DMS 273 (cell line): ENCODE results near the gene DAG1.

Source experiments
- DNase-seq: peaks from one replicate; lab custom pipeline; 2025; ENCODE audit not compliant: unreplicated experiment; lab: John Stamatoyannopoulos, UW

The DAG1 gene

DNA sequence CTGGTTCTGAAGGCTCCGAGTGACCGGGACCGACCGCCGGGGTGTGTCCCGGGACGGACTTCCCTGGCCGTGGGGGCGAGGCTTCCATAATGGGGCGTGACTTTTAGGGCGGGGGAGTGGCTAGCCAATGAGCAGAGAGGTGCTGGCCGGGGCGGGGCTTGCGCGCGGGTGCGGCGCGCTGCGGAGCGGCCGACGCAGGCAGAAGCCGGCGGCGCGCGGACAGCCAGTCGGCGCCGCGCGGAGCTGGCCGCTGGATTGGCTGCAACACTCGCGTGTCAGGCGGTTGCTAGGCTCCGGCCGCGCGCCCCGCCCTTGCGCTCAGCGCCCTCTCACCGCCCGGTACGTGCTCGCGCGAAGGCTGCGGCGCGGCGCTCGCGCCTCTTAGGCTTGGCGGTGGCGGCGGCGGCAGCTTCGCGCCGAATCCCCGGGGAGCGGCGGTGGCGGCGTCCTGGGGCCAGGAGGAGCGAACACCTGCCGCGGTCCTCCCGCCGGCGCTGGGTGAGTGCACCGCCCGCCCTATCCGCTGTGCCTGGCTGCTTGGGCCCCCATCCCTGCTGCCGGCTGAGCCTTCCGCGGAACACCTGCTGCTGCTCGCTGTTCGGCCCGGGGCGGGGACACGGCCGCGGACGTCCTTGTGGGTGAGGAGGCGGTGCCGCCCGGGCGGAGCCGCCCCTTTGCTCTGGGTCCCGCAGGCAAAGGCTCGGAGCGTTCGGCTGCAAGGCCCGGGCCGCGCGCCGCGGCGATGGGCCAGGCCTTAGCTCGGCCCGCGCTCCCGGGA, at the start of gene DAG1:
Gene DAG1 (plus strand): TSS at position 332 of the 778 bp plus-strand sequence. CDS start 40,268 bp downstream, outside the sequence.
- peak; percentile 97 for DNase-seq

DNA sequence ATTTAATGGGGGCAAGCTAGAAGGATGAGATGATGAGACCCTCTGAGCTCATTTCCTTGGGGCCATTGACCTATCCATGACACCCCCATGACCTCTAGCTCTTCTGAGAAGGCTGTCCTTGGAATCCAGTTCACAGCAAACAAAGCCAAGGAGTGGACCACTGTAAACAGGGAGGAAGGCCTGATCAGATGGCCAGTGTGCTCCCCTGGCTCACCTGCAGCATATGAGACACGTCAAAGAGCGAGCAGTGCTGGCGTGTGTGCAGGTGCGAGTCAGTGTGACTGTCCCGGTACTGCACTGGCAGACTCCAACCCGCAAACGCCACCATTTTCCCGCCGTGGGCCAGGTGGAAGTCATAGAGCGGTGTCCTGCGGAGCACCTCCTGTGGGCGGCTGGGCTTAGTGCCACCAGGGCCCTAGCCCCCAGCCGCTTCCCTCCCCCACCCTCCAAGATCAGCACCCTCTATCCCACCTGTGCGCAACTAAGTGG, 48.1 kb upstream of the DAG1 start:
- no peak for DNase-seq

DNA sequence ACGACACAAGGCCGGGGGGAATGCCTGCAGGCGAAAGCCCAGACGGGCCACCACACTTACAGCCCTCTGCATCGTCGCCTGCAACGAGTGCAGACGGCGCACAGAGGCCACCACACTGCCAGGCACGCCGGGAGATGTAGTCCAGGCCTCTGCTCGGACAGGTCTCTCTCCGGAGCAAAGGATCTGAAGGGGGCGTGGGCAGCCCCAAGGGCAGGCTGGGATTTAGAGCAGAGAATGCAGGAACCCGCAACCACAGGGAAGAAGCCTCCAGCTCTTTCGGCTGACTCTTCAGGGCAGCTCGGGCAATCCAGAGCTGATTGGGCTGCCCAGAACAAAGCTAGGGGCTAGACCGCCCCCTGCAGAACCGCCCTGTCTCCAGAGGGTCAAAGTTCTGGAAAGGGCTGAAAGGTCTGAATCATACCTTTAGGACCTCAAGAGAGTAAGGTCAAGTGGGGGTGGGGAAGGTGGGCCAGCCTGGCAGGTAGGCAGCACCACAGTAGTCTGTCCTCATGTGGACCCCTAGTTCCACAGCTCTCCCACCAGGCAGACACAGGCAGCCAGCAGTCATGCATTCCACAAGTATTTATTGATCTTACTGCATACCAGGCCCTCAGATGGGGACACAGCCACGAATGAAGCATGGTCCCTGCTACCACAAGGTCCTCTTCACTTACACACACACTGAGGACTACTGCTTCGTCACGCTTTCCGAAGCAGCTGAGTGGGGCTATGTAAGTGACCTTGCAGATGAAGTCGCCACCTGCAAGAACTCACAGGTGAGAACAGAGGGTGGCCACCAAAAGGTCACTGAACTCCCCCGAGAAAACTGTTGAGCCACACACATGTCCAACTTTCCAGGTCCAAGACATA, 47.5 kb upstream of the DAG1 start, which contains the start of gene AMT:
Gene AMT (minus strand): TSS at position 95 of the 870 bp plus-strand sequence. CDS start 23 bp downstream, at position 72.
- no peak for DNase-seq

DNA sequence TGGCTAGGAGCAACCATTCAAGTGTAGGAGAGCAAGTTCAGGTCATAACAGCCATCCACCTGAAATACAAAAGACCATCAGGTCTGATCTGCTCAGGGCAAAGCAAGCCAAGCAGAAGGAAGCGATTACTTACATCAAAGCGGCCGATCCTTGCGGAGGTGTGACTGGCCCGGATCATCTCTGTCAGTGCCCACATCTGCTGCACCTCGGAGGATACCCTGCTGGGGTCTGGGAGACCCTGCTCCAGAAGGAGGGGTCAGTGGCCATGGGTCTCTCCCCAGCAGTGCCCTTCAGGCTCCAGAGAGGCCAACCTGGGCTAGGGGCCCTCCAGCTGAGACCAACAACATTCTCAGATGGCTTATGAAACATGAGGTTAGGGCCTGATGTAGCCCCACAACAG, 45.3 kb upstream of the DAG1 start:
- DNase-seq, result no peak

DNA sequence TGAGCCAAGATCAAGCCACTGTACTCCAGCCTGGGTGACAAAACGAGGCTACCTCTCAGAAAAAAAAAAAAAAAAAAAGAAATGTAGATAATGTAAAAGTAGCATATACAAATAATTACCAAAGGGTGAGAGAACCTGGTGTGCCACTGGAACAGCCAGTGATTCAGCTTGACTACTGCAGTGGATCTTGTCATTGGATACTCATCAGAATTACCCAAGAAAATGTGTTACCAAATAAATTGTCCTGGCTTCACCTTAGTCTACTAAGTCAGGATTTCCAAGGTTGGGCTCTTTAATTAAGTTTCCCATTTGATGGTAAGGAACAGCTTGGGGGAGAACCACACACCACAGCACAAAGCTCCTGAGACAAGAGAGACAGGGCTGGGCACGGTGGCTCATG, 42.5 kb upstream of the DAG1 start:
- DNase-seq, result no peak

DNA sequence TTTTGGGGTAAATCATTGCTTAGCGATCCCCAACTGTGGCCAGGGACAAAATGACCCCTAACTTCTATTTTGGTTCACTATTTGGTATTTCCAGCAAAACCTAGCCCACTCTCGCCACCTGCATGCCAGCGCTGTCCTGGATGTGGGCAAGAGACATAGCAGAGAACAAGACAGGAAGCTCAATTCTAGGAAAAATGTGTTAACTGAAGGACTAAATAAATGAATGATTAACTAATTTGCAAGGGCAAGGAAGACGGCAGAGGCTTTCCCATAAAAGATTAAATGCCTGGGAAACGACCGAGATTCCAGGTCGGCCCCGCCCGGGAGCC, 41.4 kb upstream of the DAG1 start:
- DNase-seq, result no peak

DNA sequence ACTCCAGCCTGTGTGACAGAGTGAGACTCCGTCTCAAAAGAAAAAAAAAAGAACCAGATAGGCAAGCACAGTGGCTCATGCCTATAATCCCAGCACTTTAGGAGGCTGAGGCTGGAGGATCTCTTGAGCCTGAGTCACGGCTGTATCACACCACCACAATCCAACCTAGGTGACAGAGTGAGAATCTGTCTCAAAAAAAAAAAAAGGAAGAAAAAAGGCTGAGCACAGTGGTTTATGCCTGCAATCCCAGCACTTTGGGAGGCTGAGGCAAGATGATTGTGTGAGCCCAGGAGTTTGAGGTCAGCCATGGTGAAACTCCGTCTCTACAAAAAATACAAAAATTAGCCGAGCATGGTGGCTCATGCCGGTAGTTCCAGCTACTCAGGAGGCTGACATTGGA, 35.3 kb upstream of the DAG1 start:
- no peak for DNase-seq

DNA sequence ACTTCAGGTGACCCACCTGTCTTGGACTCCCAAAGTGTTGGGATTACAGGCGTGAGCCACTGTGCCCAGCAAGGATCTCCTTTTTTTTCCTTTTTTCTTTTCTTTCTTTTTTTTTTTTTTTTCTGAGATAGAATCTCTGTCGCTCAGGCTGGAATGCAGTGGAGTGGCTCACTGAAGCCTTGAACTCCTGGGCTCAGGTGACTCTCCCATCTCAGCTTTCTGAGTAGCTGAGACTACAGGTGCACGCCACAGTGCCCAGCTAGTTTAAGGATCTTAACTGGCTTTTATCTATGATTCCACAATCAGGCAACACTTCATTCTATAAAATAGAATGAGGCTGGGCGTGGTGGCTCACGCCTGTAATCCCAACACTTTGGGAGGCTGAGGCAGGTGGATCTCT, 24.7 kb upstream of the DAG1 start:
- no peak for DNase-seq

DNA sequence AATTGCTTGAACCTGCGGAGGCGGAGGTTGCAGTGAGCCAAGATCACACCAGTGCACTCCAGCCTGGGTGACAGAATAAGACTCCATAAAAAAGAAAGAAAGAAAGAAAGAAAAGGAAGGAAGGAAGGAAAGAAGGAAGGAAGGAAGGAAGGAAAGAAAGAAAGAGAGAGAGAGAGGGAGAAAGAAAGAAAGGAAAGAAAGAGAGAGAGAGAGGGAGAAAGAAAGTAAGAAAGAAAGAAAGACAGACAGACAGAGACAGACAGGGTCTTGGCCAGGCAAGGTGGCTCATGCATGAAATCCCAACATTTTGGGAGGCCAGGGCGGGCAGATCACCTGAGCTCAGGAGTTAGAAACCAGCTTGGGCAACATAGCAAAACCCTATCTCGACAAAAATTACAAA, 16.4 kb upstream of the DAG1 start:
- DNase-seq, result no peak

DNA sequence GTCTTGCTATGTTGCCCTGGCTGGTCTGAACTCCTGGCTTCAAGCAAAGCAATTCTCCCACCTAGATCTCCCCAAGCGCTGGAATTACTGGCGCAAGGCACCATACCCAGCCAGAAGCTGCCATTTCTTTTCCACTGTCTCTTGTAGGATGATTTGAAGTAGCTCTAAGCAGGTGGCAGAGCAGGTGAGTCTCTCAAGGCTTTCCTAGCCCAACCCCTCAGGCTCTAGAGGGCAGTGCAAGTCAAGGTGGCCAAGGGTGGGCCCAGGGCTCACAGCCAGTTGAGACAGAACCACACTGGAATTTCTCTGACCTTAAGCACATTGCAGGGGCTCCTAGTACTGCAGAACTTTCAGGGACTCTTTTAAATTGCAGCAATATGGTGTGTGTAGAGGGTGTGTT, 15.6 kb upstream of the DAG1 start:
- peak; percentile 36 for DNase-seq

DNA sequence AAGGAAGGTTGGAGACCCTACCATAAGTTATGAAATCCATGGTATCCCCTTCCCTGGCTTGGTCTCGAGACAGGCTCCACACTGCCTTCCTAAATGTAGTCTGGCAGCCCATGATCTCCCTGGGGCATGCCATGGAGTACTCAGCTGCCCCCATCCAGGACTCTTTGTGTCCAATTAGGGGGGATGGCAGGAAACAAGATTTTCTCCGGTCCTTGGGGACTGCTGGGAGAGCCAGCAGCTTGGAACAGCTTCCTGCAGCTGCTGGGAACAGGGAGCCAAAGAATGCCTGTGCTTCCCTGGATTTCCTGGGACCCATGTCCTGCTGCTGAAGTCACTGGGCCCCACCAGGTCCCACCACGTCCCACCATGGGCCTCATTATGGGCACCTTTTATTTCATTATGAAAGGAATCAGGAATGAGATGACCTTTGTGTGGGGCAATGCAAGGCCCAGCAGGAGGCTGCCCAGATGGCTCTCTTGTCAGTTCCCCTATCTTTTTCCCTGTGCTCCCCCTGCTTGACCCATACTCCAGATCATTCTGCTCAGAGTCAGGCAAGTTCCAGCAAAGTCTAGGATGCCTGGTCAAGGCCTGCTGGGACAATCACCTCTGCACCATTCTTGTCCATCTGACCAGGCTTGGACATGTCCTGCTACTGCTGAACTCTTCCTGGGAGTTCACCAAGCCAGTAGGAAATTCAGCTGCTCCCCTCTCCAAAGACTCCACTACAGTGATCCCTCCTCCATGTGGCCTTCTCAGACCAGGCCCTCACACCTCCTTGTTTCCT, 15.0 kb upstream of the DAG1 start:
- DNase-seq, result peak; percentile 17

DNA sequence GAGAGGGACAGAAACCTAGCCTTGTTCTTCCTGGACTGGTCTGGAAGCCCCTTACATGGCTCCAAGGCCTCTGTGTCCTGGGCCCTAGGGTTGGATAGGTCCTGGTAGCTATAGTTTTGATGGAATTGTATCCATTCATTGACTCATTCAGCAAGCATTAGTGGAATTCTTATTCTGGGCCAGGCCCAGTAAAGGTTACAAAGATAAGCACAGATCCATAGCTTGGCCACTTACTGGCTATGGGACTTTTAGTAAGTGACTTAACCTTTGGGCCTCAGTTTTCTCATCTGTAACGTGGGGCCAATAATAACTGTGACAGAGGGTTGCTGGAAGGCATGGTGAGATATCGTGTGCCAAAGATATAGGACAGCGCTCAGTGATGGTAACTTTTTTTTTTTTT, 13.6 kb upstream of the DAG1 start:
- no peak for DNase-seq

DNA sequence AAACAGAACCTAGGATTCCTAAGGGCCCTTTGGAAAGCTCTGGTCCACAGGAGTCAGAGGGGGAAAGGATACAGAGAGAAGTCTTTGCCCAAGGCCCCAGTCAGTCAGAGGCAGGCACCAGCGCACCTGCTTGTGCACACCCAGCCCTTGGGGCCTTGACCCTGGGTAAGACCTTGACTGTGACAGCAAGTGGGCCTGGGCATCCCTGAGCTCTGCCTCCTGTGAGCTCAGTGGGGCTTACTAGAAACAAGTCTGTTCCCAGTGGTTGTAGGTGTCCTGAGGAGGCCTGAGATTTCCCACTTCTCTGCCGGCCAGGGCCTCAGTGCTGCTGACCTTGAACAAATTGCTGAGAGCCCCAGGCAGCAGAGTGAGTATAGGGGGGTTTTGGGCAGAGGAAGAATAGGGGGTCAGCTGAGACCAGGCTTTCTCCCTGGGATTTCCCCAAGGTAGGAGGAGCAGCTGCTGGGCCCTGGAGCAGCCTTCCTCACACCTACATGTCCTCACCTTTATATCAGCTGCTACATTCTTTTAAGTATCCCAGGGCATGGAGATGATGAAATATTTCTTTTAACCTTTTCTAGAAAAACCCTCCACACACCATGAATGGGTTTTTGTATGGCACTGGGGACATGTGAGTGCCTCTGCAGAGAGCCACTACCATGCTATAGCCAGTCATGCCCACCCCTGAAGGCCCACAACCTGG, 9.7 kb upstream of the DAG1 start:
- DNase-seq, result no peak

DNA sequence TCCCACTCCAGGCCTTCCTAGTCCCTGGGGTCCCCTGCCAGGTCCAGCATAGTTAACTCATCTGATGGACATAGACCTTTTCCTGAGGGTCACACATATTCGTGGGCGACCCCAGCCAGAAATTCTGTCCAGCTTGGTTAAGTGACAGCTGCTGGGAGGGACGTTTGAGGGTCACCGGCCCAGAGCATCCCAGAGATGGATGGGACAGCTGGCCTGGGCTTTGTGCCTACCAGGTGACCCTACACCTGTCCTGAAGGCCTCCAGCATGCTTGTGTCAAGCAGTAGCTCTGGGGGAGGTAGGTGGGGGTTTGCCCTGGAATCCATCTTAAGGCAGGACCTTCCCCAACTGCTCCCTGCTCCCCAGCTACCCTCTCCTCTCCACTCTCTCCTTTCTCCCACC, 9.1 kb upstream of the DAG1 start:
- DNase-seq, result no peak

DNA sequence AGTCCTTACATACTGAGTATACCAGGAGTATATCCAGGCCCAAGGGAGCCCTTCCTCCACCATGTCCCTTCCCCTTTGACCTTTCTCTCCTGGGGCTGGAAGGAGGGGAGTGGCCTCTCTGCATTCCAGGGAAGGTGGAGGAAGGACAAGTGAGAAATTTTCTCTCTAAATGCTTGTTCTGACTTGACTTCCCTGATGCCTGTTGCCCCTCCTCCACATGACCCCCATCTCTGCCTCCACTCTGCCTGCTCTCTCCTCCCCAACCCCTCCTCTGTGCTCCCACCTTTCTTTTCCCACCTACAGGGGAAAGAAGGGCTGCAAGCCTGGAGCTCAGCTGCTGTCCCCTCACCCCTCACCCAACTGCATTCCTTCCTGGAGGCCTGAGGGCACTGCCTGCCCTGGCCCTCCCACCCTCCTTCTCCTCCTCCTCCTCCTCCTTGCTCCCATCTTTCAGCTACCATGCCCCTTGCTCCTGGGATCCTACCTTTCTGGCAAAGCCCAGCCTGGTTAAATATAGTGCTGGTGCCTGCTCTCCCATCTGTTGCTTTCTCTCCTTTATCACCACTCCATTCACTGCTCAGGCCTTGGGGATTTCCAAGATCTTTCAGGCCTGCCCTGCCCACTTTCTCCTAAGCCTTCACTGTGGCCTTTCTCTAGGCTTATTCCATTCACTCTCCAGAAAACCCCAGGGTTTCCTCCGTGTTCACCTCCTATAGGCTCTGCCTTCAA, 8.5 kb upstream of the DAG1 start:
- DNase-seq, result peak; percentile 56

DNA sequence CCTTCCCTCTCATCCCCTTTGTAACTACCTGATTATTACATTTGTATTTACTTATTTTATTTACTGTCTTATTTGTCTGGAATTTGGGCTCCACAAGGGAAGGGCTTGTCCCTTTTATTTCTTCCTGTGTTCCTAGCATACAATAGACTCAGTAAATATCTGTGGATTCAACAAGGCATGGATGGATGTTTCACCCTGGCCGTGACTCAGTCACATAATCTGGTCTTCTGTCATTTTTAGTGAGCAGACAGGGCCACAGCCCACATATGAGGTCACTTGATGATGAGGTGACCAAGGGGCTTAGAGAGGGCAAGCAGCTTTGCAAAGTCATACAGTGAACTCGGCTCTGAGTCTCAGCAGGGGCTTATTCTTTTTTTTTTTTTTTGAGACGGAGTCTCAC, 7.8 kb upstream of the DAG1 start:
- no peak for DNase-seq

DNA sequence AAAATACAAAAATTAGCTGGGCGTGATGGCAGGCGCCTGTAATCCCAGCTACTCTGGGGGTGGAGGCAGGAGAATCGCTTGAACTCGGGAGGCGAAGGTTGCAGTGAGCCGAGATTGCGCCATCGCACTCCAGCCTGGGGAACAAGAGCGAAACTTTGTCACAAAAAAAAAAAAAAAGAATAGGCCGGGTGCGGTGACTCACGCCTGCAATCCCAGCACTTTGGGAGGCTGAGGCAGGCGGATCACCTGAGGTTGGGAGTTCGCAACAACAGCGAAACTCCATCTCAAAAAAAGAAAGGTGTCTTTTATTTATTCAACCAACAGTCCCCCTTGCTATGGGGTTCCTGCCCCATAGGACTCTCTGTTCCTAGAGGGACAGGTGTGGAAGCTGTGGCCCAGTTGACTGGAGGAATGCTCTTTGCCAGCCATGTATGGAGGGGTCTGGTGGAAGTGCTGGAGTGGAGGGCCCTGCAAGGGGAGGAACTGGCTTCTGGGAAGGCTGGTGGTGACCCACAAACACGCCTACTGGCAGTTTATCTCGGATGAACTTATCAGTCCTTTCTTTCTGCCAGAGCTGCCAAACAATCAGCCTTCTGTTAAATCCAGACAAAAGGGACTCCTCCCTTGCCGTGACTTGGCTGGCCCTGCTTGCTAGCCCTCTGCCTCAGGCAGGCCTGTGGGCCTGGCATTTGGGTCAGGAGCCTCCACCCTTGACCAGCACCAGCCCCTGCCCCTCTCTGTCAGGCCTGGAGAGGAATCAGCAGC, 4.6 kb upstream of the DAG1 start:
- no peak for DNase-seq

DNA sequence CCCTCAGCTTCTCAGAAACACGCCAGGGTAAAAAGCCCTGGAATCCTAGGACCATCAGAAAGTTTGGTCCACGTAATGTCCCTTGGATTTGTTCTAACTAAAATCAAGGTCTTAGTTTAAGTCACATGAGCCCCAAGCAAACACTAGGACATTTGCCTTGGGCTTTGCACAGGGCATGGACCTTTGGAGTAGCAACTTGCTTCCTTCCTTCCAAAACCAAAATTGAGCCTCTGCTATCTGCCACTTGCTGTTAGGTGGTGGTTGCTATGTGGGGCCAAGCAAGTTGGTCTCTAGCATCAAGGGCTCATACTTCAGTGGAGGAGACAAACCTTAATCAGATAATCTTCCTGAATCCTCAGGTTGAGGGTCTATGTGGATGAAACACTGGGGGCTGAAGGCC, 4.0 kb upstream of the DAG1 start:
- DNase-seq, result no peak
